Measurements from ENCODE around the gene SYNPR.

SYNPR gene

GRCh38 chr3:63385629-63386028, 107.5 kb downstream of the SYNPR start:
- no peak for DNase-seq
- Histone ChIP-seq H3K27ac (no peak overlapping the region), H3K4me3 (ENCODE audit: low read depth, low read length) (no peak overlapping the region), H3K36me3 (replicated peaks) (no peaks in the 10 kb centered on the region), H3K27me3 (replicated peaks) (no peaks in the 10 kb centered on the region)
- in situ Hi-C loops (cut with HindIII; ENCODE audit: low pct_ligation_motif_present, low sequenced_read_pairs), result no loop called here
- TF ChIP-seq CTCF (IDR thresholded peaks at IDR 0.05; ENCODE audit: low read depth, low read length, missing control alignments), result no peak

- DNase-seq, result no peak
- Histone ChIP-seq H3K27ac (no peak overlapping the region), H3K27me3 (replicated peaks) (no peaks in the 10 kb centered on the region), H3K36me3 (replicated peaks) (no peaks in the 10 kb centered on the region), H3K4me3 (ENCODE audit: low read depth, low read length) (no peak overlapping the region)
- in situ Hi-C loops (cut with HindIII; ENCODE audit: low pct_ligation_motif_present, low sequenced_read_pairs), result no loop called here
- peak; percentile 4 for TF ChIP-seq CTCF (IDR thresholded peaks at IDR 0.05; ENCODE audit: low read depth, low read length, missing control alignments)
Measured at GRCh38 chr3:63386568-63386967, 108.5 kb downstream of the SYNPR start.

GRCh38 chr3:63387568-63387967, 109.5 kb downstream of the SYNPR start:
- peak; percentile 31 for DNase-seq
- in situ Hi-C loops (cut with HindIII; ENCODE audit: low pct_ligation_motif_present, low sequenced_read_pairs), result no loop called here
- H3K36me3 ChIP-seq (replicated peaks), result no peaks in the 10 kb centered on the region

GRCh38 chr3:63390710-63391230, 112.7 kb downstream of the SYNPR start:
- H3K27me3 ChIP-seq (replicated peaks), result no peaks in the 10 kb centered on the region
- in situ Hi-C loops (cut with HindIII; ENCODE audit: low pct_ligation_motif_present, low sequenced_read_pairs), result no loop called here

More at GRCh38 chr3:63387568-63387967, 109.5 kb downstream of the SYNPR start:
- Histone ChIP-seq H3K4me3 (ENCODE audit: low read depth, low read length) (no peak overlapping the region), H3K27me3 (replicated peaks) (no peaks in the 10 kb centered on the region), H3K27ac (no peak overlapping the region)
- TF ChIP-seq CTCF (IDR thresholded peaks at IDR 0.05; ENCODE audit: low read depth, low read length, missing control alignments), result no peak

GRCh38 chr3:63395960-63396359, 117.9 kb downstream of the SYNPR start:
- no peak for TF ChIP-seq CTCF (IDR thresholded peaks at IDR 0.05; ENCODE audit: low read depth, low read length, missing control alignments)
- Histone ChIP-seq H3K4me3 (ENCODE audit: low read depth, low read length) (no peak overlapping the region), H3K36me3 (replicated peaks) (no peaks in the 10 kb centered on the region), H3K27ac (no peak overlapping the region), H3K27me3 (replicated peaks) (no peaks in the 10 kb centered on the region)
- in situ Hi-C loops (cut with HindIII; ENCODE audit: low pct_ligation_motif_present, low sequenced_read_pairs), result no loop called here
- DNase-seq, result no peak

More at GRCh38 chr3:63390710-63391230, 112.7 kb downstream of the SYNPR start:
- Histone ChIP-seq H3K4me3 (ENCODE audit: low read depth, low read length) (no peak overlapping the region), H3K36me3 (replicated peaks) (no peaks in the 10 kb centered on the region), H3K27ac (no peak overlapping the region)
- peak; percentile 9 for DNase-seq
- no peak for TF ChIP-seq CTCF (IDR thresholded peaks at IDR 0.05; ENCODE audit: low read depth, low read length, missing control alignments)

GRCh38 chr3:63400246-63400860, 122.2 kb downstream of the SYNPR start:
- in situ Hi-C loops (cut with HindIII; ENCODE audit: low pct_ligation_motif_present, low sequenced_read_pairs), result no loop called here
- no peak for TF ChIP-seq CTCF (IDR thresholded peaks at IDR 0.05; ENCODE audit: low read depth, low read length, missing control alignments)
- no peaks in the 10 kb centered on the region for H3K36me3 ChIP-seq (replicated peaks)
- no peak overlapping the region for H3K27ac ChIP-seq
- DNase-seq, result peak; percentile 4
- no peak overlapping the region for H3K4me3 ChIP-seq (ENCODE audit: low read depth, low read length)
- no peaks in the 10 kb centered on the region for H3K27me3 ChIP-seq (replicated peaks)
